ENCODE measurements around the gene G6PC3.

Gene G6PC3

GRCh38 chr17:44053125-44053872 is 17.2 kb upstream of the G6PC3 start:
- H3K9me3 ChIP-seq (ENCODE audit: control insufficient read depth in 5 of 5, low read length in 5 of 5), result no peaks in the 10 kb centered on the region
- no peak overlapping the region for H3K4me3 ChIP-seq (ENCODE audit: low read depth in 1 of 5, low read length in 5 of 5)
- H3K9ac ChIP-seq (ENCODE audit: low read length in 5 of 5), result no peak overlapping the region
- peaks cover 4 to 64% (median 45%) of the 10 kb centered on the region in 5 donors for H3K36me3 ChIP-seq (ENCODE audit: control insufficient read depth in 5 of 5, insufficient read depth in 5 of 5, low read length in 5 of 5)
- H3K4me1 ChIP-seq (ENCODE audit: control insufficient read depth in 5 of 5, insufficient read depth in 5 of 5, low read length in 5 of 5), result peaks cover 0 to 5% (median 0%) of the 10 kb centered on the region in 5 donors
- no peaks in the 10 kb centered on the region for H3K27me3 ChIP-seq (ENCODE audit: control insufficient read depth in 5 of 5, insufficient read depth in 4 of 5, low read length in 5 of 5)
- H3K27ac ChIP-seq (ENCODE audit: low read depth, low read length), result no peak overlapping the region

GRCh38 chr17:44059101-44059892 is 11.2 kb upstream of the G6PC3 start:
- no peak overlapping the region for H3K9ac ChIP-seq (ENCODE audit: low read length in 5 of 5)
- H3K4me3 ChIP-seq (ENCODE audit: low read depth in 1 of 5, low read length in 5 of 5), result no peak overlapping the region
- H3K36me3 ChIP-seq (ENCODE audit: control insufficient read depth in 5 of 5, insufficient read depth in 5 of 5, low read length in 5 of 5), result peaks cover 10 to 53% (median 30%) of the 10 kb centered on the region in 5 donors
- H3K27me3 ChIP-seq (ENCODE audit: control insufficient read depth in 5 of 5, insufficient read depth in 4 of 5, low read length in 5 of 5), result no peaks in the 10 kb centered on the region
- H3K9me3 ChIP-seq (ENCODE audit: control insufficient read depth in 5 of 5, low read length in 5 of 5), result no peaks in the 10 kb centered on the region
- H3K4me1 ChIP-seq (ENCODE audit: control insufficient read depth in 5 of 5, insufficient read depth in 5 of 5, low read length in 5 of 5), result peaks cover 0 to 3% (median 2%) of the 10 kb centered on the region in 5 donors
- H3K27ac ChIP-seq (ENCODE audit: low read depth, low read length), result no peak overlapping the region

- Histone ChIP-seq H3K27ac (ENCODE audit: low read depth, low read length) (no peak overlapping the region), H3K4me1 (ENCODE audit: control insufficient read depth in 5 of 5, insufficient read depth in 5 of 5, low read length in 5 of 5) (peaks cover 3 to 10% (median 10%) of the 10 kb centered on the region in 5 donors), H3K4me3 (ENCODE audit: low read depth in 1 of 5, low read length in 5 of 5) (no peak overlapping the region), H3K9ac (ENCODE audit: low read length in 5 of 5) (no peak overlapping the region), H3K36me3 (ENCODE audit: control insufficient read depth in 5 of 5, insufficient read depth in 5 of 5, low read length in 5 of 5) (peaks cover 10 to 46% (median 25%) of the 10 kb centered on the region in 5 donors), H3K9me3 (ENCODE audit: control insufficient read depth in 5 of 5, low read length in 5 of 5) (no peaks in the 10 kb centered on the region), H3K27me3 (ENCODE audit: control insufficient read depth in 5 of 5, insufficient read depth in 4 of 5, low read length in 5 of 5) (no peaks in the 10 kb centered on the region)
Measured at GRCh38 chr17:44061446-44061845, 9.1 kb upstream of the G6PC3 start.

- Histone ChIP-seq H3K4me1 (ENCODE audit: control insufficient read depth in 5 of 5, insufficient read depth in 5 of 5, low read length in 5 of 5) (peaks cover 3 to 23% (median 20%) of the 10 kb centered on the region in 5 donors), H3K36me3 (ENCODE audit: control insufficient read depth in 5 of 5, insufficient read depth in 5 of 5, low read length in 5 of 5) (peaks cover 10 to 42% (median 24%) of the 10 kb centered on the region in 5 donors), H3K27me3 (ENCODE audit: control insufficient read depth in 5 of 5, insufficient read depth in 4 of 5, low read length in 5 of 5) (no peaks in the 10 kb centered on the region), H3K4me3 (ENCODE audit: low read depth in 1 of 5, low read length in 5 of 5) (no peak overlapping the region), H3K27ac (ENCODE audit: low read depth, low read length) (no peak overlapping the region), H3K9ac (ENCODE audit: low read length in 5 of 5) (no peak overlapping the region), H3K9me3 (ENCODE audit: control insufficient read depth in 5 of 5, low read length in 5 of 5) (no peaks in the 10 kb centered on the region)
Measured at GRCh38 chr17:44062871-44063270, 7.7 kb upstream of the G6PC3 start.

GRCh38 chr17:44063704-44064639 is 6.6 kb upstream of the G6PC3 start:
- H3K4me3 ChIP-seq (ENCODE audit: low read depth in 1 of 5, low read length in 5 of 5), result no peak overlapping the region
- H3K27ac ChIP-seq (ENCODE audit: low read depth, low read length), result no peak overlapping the region
- H3K27me3 ChIP-seq (ENCODE audit: control insufficient read depth in 5 of 5, insufficient read depth in 4 of 5, low read length in 5 of 5), result no peaks in the 10 kb centered on the region
- H3K36me3 ChIP-seq (ENCODE audit: control insufficient read depth in 5 of 5, insufficient read depth in 5 of 5, low read length in 5 of 5), result peaks cover 10 to 35% (median 18%) of the 10 kb centered on the region in 5 donors
- H3K4me1 ChIP-seq (ENCODE audit: control insufficient read depth in 5 of 5, insufficient read depth in 5 of 5, low read length in 5 of 5), result peaks cover 3 to 23% (median 20%) of the 10 kb centered on the region in 5 donors
- H3K9me3 ChIP-seq (ENCODE audit: control insufficient read depth in 5 of 5, low read length in 5 of 5), result no peaks in the 10 kb centered on the region
- no peak overlapping the region for H3K9ac ChIP-seq (ENCODE audit: low read length in 5 of 5)

- Histone ChIP-seq H3K9ac (ENCODE audit: low read length in 5 of 5) (peak overlapping the region; percentile 76 to 86 (median 80)), H3K4me3 (ENCODE audit: low read depth in 1 of 5, low read length in 5 of 5) (peak overlapping the region; percentile 72 to 86 (median 78)), H3K36me3 (ENCODE audit: control insufficient read depth in 5 of 5, insufficient read depth in 5 of 5, low read length in 5 of 5) (peaks cover 6 to 24% (median 15%) of the 10 kb centered on the region in 5 donors), H3K27ac (ENCODE audit: low read depth, low read length) (peak overlapping the region; percentile 88), H3K9me3 (ENCODE audit: control insufficient read depth in 5 of 5, low read length in 5 of 5) (no peaks in the 10 kb centered on the region), H3K27me3 (ENCODE audit: control insufficient read depth in 5 of 5, insufficient read depth in 4 of 5, low read length in 5 of 5) (no peaks in the 10 kb centered on the region), H3K4me1 (ENCODE audit: control insufficient read depth in 5 of 5, insufficient read depth in 5 of 5, low read length in 5 of 5) (peaks cover 3 to 31% (median 24%) of the 10 kb centered on the region in 5 donors)
Measured at GRCh38 chr17:44065668-44066203, 4.8 kb upstream of the G6PC3 start.

- Histone ChIP-seq H3K9me3 (ENCODE audit: control insufficient read depth in 5 of 5, low read length in 5 of 5) (no peaks in the 10 kb centered on the region), H3K4me1 (ENCODE audit: control insufficient read depth in 5 of 5, insufficient read depth in 5 of 5, low read length in 5 of 5) (peaks cover 3 to 37% (median 30%) of the 10 kb centered on the region in 5 donors), H3K36me3 (ENCODE audit: control insufficient read depth in 5 of 5, insufficient read depth in 5 of 5, low read length in 5 of 5) (peaks cover 5 to 21% (median 14%) of the 10 kb centered on the region in 5 donors), H3K9ac (ENCODE audit: low read length in 5 of 5) (peak within 1 kb of the TSS; percentile 76 to 86 (median 80)), H3K4me3 (ENCODE audit: low read depth in 1 of 5, low read length in 5 of 5) (peak within 1 kb of the TSS; percentile 72 to 86 (median 78)), H3K27me3 (ENCODE audit: control insufficient read depth in 5 of 5, insufficient read depth in 4 of 5, low read length in 5 of 5) (no peaks in the 10 kb centered on the region), H3K27ac (ENCODE audit: low read depth, low read length) (peak within 1 kb of the TSS; percentile 88)
Measured at GRCh38 chr17:44066204-44066930, 4.2 kb upstream of the G6PC3 start, which contains the start of gene LSM12. LSM12 (minus strand) TSS chr17:44066671; CDS start chr17:44066587, 84 bp downstream.

- Histone ChIP-seq H3K36me3 (ENCODE audit: control insufficient read depth in 5 of 5, insufficient read depth in 5 of 5, low read length in 5 of 5) (peaks cover 0 to 12% (median 7%) of the 10 kb centered on the region in 5 donors), H3K4me3 (ENCODE audit: low read depth in 1 of 5, low read length in 5 of 5) (no peak overlapping the region), H3K9me3 (ENCODE audit: control insufficient read depth in 5 of 5, low read length in 5 of 5) (no peaks in the 10 kb centered on the region), H3K9ac (ENCODE audit: low read length in 5 of 5) (no peak overlapping the region), H3K4me1 (ENCODE audit: control insufficient read depth in 5 of 5, insufficient read depth in 5 of 5, low read length in 5 of 5) (peaks cover 8 to 42% (median 38%) of the 10 kb centered on the region in 5 donors), H3K27ac (ENCODE audit: low read depth, low read length) (no peak overlapping the region), H3K27me3 (ENCODE audit: control insufficient read depth in 5 of 5, insufficient read depth in 4 of 5, low read length in 5 of 5) (no peaks in the 10 kb centered on the region)
Measured at GRCh38 chr17:44067545-44067940, 3.0 kb upstream of the G6PC3 start.

Measured in subcutaneous abdominal adipose tissue (tissue), 5 donors.